Neural progenitor cell (in vitro differentiated cells): Measurements from ENCODE around the gene IQGAP2.

Experiments
- EZH2 ChIP-seq: fragments of 200-600 bp; sonication (generic); IDR thresholded peaks from 2 replicates; pipeline ENCODE4 v1.6.1; 2017; ENCODE audit warnings: antibody characterized with exemption, mild to moderate bottlenecking, moderate library complexity
- TF ChIP-seq, protein P1 (sequence below): fragments of 200-600 bp; sonication (generic); IDR thresholded peaks from 2 replicates; pipeline ENCODE4 v1.5.1; 2017; ENCODE audit warnings: antibody characterized with exemption, mild to moderate bottlenecking

DNA sequence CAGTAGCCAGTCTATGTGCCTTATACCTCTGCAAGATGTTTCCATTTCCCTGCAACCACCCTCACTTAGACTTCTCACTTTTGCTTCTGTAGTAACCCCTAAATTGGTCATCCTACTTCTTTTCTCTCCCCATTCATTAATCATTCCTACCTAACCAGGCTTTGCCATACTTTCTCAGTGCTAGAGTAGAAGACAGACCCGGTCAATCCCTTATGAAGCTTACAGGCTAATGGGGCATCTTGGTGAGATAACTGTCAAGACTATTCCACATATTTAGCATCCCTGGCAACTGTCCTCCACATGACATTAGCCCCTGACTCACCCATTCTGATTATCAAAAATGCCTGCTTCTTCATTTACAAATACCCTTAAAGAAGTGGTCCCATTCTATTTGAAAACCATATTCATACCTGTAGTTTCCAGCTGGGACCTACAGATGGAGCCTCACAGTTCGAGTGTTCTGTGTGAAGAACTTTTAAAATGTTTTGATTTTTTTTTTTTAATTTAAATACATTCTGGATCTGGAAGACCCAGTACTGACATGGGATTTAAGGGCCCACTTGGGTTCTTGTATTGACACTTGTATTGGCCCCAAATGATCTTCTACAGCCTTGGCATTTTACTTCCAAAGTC is 199.1 kb downstream of the IQGAP2 start:
- no peak for TF ChIP-seq EZH2
- TF ChIP-seq, protein P1, sequence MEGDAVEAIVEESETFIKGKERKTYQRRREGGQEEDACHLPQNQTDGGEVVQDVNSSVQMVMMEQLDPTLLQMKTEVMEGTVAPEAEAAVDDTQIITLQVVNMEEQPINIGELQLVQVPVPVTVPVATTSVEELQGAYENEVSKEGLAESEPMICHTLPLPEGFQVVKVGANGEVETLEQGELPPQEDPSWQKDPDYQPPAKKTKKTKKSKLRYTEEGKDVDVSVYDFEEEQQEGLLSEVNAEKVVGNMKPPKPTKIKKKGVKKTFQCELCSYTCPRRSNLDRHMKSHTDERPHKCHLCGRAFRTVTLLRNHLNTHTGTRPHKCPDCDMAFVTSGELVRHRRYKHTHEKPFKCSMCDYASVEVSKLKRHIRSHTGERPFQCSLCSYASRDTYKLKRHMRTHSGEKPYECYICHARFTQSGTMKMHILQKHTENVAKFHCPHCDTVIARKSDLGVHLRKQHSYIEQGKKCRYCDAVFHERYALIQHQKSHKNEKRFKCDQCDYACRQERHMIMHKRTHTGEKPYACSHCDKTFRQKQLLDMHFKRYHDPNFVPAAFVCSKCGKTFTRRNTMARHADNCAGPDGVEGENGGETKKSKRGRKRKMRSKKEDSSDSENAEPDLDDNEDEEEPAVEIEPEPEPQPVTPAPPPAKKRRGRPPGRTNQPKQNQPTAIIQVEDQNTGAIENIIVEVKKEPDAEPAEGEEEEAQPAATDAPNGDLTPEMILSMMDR, result peak; percentile 25
